OCI-LY1 (cell line): ENCODE results near the gene KDM3B.

Experiments
- EZH2 ChIP-seq: fragments of 200-600 bp; sonication (generic), shearing (Covaris generic); IDR thresholded peaks from 2 replicates; pipeline ENCODE4 v1.8.0; 2017; ENCODE audit warnings: borderline replicate concordance, mixed run types, mild to moderate bottlenecking, antibody characterized with exemption, low read length, moderate library complexity, mixed read lengths
- TF ChIP-seq, protein P1 (sequence below): fragments of 200-600 bp; sonication (generic), shearing (Covaris generic); IDR thresholded peaks from 2 replicates; pipeline ENCODE4 v1.5.1; 2017; ENCODE audit warnings: mild to moderate bottlenecking, antibody characterized with exemption, low read length, moderate library complexity, mixed read lengths

DNA sequence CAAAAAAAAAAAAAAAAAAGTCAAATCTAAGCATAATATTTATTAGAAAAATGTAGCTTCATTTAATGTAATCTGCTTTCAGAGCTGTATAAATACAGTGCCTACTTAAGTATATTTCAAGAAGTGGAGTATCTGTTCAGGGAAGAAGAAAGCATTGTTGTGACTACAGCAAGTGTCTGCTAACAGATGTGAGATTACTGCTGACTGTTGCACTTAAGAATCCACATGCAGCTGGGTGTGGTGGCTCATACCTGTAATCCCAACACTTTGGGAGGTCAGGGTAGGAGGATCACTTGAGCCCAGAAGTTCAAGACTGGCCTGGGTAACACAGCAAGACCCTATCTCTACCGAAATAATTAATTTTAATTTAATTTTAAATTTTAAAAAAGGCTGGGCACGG lies 19.0 kb downstream of the KDM3B start:
- TF ChIP-seq, protein P1, sequence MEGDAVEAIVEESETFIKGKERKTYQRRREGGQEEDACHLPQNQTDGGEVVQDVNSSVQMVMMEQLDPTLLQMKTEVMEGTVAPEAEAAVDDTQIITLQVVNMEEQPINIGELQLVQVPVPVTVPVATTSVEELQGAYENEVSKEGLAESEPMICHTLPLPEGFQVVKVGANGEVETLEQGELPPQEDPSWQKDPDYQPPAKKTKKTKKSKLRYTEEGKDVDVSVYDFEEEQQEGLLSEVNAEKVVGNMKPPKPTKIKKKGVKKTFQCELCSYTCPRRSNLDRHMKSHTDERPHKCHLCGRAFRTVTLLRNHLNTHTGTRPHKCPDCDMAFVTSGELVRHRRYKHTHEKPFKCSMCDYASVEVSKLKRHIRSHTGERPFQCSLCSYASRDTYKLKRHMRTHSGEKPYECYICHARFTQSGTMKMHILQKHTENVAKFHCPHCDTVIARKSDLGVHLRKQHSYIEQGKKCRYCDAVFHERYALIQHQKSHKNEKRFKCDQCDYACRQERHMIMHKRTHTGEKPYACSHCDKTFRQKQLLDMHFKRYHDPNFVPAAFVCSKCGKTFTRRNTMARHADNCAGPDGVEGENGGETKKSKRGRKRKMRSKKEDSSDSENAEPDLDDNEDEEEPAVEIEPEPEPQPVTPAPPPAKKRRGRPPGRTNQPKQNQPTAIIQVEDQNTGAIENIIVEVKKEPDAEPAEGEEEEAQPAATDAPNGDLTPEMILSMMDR: no peak
- no peak for TF ChIP-seq EZH2
